ENCODE measurements around the gene RANGRF. TPM values are rescaled to one million over a fixed set of nuclear protein-coding genes. Genes with fewer than 3 reads are reported as not detected.
A peak's percentile ranks its signal among the peaks of the same experiment; 100 is the strongest.

Gene RANGRF
- total RNA-seq, 1 donor from 2014 or later: 20.8 TPM

DNA sequence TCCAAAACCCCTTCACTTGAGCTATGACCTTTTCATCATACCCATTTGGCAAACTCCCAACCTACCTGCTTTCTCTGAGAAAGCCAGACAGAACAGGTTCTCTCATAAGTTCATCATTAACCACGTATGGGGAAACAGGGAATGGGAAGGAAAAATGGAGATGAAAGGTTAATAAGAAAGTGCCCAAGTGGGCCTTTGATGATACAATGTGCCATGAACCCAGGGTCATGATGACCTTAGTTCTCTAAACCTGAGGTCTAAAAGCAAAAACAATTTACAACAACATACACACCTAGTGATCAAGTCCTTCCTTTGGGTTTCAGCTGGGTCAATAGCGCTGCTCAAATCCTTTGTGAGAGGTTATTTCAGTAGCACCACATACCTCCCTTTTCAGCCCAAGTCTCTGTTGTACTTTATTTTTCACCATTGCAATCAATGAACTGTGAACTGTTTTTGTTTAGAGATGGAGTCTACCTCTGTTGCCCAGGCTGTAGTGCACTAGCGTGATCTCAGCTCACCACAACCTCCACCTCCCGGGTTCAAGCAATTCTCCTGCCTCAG lies 14.5 kb upstream of the RANGRF start:
- no peak for DNase-seq (ENCODE audit: low spot score)

DNA sequence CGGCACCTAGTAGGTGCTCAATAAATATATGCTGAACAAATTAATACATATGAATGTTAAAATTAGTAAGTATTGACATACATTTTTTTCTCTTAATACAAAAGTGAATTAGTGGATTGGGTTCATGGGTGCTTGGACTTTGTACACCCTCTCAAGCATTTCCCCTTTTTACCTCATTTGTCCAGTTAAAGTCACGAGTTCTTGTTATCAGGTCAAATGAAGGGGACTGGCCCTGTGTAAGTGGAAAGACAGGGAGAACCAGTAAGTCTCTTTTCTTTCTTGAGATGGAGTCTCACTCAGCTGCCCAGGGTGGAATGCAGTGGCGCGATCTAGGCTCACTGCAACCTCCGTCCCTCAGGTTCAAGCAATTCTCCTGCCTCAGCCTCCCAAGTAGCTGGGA lies 13.7 kb upstream of the RANGRF start:
- no peak for DNase-seq (ENCODE audit: low spot score)

DNA sequence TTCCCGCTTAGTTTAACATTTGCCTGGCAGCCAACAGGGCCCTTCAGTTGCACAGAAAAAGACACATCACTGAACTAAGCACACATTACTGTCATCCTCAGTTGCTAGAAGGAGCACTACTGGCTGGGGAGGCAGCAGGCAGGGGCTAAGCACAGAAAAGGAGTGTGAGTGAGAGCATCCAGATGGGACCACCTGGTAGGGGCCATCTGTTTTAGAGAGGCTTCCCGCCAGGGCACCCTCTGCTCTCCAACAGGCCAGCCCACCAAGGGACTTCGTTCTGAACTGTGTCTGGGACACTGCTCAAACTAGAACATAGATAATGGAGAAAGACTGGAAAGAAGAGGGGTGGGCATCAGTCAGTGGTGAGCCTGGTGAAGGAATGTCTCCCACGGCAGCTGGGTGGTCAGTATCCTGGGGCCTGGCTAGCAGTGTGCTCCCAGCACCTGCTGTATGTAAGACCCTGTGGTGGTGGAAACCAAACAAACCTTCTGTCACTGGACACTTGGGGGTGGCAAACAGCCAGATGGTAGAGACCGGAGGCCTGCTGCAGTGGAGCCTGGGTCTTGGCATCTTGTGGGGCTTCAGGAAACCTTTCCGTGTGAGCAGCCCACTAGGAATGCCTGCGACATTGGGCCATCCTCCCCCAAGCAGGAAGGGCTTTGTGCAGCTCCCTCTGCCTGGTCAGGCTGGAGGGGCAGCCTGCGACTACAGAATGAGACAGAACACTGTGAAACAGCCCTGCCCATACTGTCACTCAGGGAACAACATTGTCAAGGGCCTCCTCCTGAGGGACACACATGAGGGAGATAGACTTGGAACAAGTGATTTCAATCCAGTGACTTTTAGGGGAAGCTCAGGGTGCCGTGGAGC lies 12.8 kb upstream of the RANGRF start:
- DNase-seq (ENCODE audit: low spot score): no peak

DNA sequence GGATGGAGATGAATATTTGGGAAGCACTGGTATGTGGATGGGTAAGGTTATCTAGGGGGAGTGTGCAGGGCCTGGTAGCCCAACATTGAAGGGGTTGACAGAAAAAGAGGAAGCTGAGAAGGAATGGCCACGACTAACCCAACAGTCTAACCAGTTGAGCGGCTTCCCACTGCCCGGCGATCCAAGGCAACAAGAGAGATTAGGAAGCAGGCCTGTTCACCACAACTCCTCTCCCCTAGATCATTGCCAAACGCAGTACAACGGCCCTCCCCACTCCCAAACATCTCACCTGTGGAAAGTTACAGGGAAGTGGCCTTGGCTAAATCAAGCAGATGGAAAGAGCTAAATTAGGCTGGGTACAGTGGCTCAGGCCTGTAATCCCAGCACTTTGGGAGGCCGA lies 11.2 kb upstream of the RANGRF start:
- DNase-seq (ENCODE audit: low spot score): no peak

DNA sequence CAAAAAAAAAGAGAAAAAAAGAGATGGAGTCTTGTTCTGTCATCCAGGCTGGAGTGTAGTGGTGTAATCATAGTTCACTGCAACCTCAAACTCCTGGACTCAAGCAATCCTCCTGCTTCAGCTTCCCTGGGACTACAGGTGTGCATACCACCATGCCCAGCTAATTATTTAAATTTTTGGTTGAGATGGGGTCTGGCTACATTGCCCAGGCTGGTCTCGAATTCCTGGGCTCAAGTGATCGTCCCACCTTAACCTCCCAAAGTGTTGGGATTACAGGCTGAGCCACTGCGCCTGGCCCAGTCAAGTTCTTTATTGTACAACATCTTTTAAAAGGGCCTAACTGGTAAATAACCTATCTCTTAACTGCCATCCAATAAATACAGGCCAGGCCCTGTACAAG lies 6.1 kb upstream of the RANGRF start:
- no peak for DNase-seq (ENCODE audit: low spot score)

DNA sequence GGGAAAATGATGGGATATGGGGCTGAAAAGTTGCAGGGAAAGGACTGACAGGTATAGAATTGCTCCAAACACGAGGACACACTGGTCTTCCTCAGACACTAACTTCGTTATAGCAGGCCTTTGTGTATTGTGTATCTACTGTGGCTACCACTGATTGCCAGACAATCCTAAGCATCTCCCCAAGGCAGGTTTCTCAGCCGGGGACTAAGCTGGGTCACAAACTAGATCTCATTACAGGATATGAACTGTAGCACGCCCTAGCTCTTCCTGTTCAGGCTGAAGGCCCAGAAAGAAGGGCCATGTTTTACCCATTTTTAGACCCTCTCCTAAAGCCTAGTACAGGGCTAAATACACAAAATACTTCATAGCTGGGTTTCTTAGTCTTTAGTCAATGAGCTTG lies 5.1 kb upstream of the RANGRF start:
- no peak for DNase-seq (ENCODE audit: low spot score)

DNA sequence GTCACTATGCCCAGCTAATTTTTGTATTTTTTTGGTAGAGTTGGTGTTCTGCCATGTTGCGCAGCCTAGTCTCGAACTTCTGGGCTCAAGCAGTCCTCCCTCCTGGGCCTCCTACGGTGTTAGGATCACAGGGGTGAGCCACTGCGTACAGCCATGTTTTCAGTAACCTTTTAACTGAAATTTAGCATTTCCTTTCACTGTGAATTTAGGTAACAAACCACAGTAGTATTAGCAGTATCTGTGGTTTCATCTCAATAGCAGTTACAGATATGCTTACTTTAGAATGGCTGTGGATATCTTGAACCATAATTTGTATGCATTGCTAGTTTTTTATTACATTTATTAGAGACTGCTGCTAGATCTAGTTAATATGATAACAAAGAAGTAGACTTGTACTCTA lies 4.3 kb upstream of the RANGRF start:
- no peak for DNase-seq (ENCODE audit: low spot score)

DNA sequence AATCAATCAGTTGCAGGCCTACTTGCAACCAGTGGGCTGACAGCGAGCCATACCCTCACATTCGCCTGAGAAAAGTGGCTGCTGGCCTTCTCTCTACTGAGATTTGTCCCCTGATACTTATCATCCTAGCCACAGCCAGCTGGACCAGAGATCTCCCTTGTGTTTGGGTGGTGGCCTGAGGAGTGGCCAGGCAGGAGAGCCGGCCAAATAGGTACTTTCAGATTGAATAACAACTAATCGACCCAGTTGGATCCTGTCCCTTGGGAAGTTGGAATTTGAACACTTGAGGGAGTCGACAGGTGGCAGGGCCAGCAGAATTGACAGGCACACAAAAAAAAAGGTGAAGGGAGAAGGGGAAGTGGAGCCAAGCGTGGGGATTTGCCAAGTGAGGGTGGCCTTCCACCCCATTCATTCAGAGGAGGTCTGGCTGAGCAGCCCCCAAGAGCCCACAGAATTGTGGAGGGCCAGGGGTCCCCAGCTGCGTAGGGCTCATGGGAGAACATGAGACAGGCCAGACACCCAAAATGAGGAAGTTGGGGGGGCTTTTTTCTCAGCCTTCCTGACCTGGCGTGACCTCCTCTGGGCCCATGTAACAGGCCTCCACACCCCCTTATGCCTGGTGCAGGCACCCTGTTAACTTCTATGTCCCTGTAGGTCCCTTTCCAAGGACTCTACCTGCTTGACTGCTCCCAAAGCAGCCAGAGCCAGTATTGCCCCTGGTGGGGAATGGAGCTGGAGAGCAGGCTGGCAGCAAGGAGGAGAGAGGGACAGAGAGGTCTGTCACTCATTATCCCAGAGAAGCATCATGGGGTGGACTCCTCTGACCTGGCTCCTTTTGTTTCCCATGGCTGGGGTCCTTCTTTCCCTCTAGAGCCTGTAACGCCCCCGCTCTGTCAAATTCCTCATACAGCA lies 2.9 kb upstream of the RANGRF start:
- no peak for DNase-seq (ENCODE audit: low spot score)

DNA sequence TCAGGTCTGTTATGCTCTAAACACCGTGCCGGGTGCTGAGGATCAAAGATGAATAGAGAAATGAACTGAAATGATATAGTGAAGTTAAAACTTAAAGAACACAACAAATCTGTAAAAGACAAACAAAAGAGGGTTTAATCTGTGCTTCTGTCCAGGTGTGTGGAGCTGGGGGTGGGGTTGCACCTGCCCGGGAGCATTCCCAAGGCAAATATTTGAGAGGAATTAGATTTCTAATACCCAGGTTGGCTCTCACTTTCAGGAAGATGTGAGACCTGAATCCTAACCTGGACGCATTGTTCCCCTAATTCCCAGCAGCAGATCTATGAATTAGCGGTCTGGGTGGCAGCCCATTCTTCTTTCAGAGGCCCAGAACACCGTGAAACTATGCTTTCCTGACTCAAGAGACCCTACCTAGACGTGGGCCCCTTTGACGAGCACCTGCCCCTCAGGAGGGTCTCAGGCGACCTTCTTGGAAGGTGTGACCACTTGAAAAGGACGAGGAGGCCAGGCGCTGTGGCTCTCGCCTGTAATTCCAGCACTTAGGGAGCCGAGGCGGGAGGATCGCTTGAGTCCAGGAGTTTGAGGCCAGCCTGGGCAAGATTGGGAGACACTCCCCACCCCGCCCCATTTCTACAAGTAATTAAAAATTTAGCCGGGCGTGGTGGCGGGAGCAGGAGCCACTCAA lies 677 bp upstream of the RANGRF start:
- no peak for DNase-seq (ENCODE audit: low spot score)

DNA sequence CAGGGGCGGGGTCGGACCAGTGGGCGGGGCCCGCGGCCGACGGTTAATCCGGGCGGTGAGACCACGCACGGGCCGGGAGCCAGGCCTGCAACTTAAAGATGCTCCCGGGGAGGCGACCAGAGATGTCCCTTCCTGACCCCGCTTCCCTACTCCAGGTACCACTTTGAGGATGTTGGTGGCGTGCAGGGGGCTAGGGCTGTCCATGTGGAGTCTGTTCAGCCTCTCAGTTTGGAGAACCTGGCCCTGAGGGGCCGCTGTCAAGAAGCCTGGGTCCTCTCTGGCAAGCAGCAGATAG lies 580 bp downstream of the RANGRF start:
- DNase-seq (ENCODE audit: low spot score): peak; percentile 93

DNA sequence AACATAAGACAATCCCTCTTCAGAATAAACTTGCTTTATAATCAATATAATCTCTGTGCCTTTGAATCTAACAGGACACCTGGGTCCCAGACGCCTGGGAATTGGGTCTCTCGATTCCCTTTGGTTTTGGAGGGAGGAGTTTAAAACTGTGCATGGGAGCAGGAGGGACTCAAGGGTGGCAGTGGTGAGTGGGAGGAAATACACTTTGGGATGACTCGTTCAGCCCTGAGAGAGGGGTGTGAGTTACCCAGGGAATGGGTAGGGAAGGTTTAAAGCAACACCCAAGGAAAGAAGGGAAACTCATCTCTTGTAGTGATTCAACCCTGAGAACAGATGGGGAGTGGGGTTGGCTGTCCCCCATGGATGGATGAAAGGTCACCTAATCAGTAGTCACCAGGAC lies 1.6 kb downstream of the RANGRF start:
- DNase-seq (ENCODE audit: low spot score): no peak

DNA sequence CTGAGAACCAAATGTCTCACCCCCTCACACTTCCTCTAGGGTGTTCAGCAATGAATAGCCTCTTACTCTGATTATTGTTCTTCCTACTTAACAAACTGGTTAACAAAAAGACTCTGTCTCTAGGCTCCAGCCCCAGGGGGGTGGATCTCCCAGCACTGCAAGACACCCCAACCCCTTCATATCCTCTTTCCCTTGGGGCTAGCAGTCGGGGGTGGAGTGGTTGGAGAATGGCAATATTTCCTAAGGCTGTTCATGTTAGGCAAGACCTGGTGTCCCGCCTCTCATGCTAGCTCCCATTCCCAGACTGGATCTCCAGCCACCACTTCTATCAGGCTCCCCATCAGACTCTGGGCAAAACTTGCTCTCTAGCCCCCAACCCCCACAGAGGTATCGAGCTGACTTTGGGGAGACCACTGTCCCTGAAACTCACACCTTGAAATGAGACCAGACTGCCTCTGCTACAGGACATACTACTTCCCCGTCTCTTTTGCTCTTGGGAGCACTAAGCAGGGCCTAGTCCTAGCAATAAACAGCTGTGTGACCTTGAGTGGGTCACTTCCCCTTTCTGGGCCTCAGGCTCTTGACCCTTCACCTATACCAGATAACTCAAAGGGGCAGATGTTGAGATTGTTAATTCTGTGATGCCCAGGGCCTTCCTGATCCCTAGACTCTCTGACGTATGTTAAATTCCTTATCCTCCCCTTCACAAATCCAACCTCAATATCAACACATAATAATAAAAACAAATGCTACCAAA lies 4.3 kb downstream of the RANGRF start:
- no peak for DNase-seq (ENCODE audit: low spot score)

DNA sequence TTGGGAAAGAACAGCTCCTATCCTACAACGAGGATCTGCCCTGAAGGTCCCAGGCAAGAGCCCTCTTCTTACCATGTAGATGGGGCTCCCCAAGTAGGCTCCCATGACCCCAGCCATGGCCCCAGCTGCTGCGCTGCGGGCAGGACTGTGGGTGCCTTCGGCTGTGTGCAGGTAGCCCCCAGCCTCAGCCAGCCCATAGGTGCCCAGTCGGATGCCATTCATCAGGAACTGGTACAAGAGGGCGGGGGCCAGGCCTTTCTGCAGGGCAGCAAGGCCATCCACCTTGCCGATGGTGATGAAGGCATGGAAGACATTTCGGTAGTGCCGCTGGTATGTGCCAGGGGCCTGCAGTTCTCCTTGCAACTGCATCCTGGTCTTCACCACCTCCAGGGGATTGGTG lies 5.9 kb downstream of the RANGRF start:
- DNase-seq (ENCODE audit: low spot score): no peak

DNA sequence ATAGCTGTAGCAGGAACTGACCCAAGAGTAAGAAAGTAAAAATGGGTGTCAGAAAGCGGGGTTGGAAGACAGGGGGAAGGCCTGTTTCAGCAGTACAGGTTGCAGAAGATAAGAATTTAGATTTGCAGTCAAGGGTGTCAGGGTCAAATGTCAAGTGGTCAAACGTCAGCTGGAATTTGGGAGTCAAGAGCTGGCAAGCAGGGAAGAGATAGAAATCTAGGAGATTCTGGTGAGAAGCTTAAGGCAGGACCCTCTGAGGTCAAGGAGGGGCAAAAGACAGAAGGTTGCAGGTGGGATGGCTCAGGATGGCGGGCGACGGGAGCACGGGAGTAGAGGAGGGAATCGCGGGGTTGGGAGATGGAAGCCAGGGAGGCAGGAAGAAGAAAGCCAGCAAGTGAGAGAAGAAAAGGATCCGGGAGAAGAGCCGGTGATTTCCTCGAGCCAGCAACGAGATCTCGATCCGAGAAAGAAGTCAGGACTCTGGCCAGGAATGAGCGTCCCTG lies 6.4 kb downstream of the RANGRF start:
- no peak for DNase-seq (ENCODE audit: low spot score)

DNA sequence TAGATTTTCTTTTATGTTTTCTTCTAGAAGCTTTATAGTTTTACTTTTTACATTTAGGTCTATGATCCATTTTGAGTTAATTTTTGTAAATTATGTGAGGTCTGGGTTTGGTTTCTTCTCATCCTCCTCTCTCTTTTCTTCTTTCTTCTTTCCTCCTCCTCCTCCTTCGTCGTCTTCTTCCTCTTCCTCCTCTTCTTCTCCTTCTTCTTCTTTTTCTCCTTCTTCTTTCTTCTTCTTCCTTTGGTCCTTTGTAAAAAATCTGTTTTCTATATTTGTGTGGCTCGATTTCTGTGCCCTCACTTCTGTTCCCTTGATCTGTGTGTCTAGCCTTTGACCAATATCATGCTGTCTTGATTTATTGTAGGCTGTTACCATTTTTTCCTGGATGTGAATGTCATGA lies 11.8 kb downstream of the RANGRF start:
- DNase-seq (ENCODE audit: low spot score): no peak

DNA sequence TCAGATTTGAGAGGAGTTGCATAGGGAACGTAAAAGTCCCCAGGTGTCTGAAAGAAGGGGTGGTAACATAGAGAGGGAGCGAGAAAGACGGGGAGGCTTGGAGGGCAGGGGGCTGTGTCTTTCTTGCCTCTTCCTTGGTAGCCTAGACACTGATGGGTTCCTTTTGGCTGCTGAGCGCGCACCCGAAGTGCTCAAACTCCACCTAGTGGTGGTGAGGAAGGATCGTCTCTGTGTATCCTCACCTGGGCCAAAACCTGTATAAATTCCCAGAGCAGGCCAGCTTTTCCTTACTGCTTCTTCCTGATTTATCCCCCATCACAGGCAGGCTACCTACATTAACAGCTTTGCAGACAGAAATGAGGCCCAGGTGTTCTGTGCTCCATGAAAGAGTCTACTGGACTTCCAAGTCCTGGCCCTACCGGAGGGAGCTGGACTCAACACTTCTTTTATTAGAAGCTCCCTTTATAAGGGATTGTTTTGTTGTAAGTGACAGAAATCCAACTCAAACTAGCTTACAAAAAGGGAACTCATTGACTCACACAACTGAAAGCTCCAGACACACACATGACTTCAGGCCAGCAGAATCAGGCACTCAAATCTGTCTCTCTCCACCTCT lies 12.3 kb downstream of the RANGRF start:
- no peak for DNase-seq (ENCODE audit: low spot score)

DNA sequence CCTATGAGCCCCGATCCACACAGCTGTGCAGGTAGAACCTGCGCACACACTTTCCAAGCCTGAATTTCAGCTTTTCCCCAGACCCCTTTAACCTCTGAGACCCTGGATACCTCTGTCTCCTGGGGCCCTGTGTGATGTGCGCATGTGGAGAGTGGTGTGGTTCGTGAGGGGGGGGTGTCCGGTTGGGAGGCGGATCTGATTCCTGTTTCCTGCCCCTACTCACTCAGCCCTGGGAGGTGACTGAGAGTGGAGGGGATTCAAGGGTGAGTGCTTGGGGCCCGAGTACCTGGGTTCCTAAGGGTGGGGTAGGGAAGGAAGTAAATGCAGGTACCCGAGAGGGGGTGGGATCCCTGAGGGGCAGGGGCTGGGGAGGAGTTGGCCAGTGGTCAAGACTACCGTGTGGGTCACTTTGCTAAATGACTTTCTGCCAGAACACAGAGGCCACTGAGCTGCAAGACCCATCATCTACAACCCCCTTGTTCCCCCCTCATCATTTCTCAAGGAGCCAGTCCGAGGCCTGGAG lies 22.2 kb downstream of the RANGRF start:
- no peak for DNase-seq (ENCODE audit: low spot score)

DNA sequence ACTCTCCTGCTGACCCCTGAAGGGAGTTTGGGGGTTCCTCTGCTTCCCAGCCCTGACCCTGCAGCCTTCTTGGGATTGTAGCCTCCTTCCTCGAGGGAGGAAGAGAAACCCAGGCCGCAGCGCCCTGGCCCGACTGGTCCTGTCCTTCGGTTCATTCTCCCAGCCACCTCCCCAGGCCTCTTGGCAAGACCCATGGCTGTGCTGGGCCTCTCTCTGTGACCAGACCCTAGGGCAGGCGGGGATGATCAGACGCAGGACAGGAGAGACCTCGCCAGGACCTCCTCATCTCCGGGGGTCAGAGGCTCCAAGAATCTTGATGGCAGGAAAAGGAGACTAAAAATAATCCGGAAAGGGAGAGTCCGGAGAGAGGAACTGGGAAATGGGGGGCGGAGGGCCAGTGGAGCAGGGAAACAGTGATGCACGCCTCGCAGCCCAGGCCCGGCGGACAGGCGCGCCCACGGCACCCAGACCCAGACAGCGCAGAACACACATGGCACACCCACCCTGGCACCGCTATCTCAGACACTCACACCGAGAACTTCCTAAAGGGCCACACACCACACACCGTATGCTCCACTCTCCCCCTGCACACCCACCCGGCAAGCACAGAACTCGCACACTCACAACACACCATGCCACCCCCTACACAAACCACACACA lies 22.8 kb downstream of the RANGRF start:
- no peak for DNase-seq (ENCODE audit: low spot score)

DNA sequence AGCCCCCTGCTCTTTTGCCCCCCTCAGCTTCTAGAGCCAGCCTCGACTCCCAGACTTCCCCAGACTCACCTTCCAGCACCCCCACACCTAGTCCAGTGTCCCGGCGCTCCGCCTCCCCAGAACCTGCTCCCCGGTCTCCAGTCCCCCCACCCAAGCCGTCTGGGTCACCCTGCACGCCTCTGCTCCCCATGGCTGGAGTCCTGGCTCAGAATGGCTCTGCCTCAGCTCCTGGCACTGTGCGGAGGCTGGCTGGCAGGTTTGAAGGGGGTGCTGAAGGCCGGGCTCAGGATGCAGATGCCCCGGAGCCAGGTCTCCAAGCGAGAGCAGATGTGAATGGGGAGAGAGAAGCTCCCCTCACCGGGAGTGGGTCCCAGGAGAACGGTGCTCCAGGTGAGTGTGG lies 23.8 kb downstream of the RANGRF start:
- DNase-seq (ENCODE audit: low spot score): no peak
